K562 (cell line): Measurements from ENCODE around the gene TNIK. TPM values are rescaled to one million over a fixed set of nuclear protein-coding genes. Genes with fewer than 3 reads are reported as not detected.

Source experiments
- BRD4 ChIP-seq: fragments of 200-600 bp; sonication (generic); IDR thresholded peaks from 2 replicates; pipeline ENCODE4 v1.6.1; 2017; ENCODE audit warnings: inconsistent platforms
- CEBPG ChIP-seq, 3 experiments: fragments of 200-800 bp in 1 of 3; sonication (Bioruptor generic) in 1 of 3; sonication (generic) in 1 of 3; formaldehyde crosslinking in 1 of 3; IDR thresholded peaks in 2 of 3; conservative IDR thresholded peaks in 1 of 3; 2 replicates each; pipeline versions ENCODE4 v1.6.1 to v1.8.0; 2016 to 2022; ENCODE audit warnings: missing compliant biosample characterization in 2 of 3, missing genetic modification characterization in 2 of 3, mild to moderate bottlenecking in 1 of 3, missing genetic modification reagents in 1 of 3
- CGGBP1 ChIP-seq: fragments of 250-450 bp; sonication (Bioruptor Pico); IDR thresholded peaks from 2 replicates; pipeline ENCODE4 v1.9.0; 2021; ENCODE audit warnings: mild to moderate bottlenecking
- COPS2 ChIP-seq: fragments of 450-650 bp; conservative IDR thresholded peaks from 2 replicates; pipeline ENCODE4 v1.6.1; 2016; ENCODE audit warnings: mild to moderate bottlenecking, moderate library complexity
- ETV6 ChIP-seq, 3 experiments: fragments of 150-350 bp in 1 of 3; sonication (generic) in 1 of 3; formaldehyde crosslinking in 1 of 3; IDR thresholded peaks; 2 replicates each; pipeline versions ENCODE4 v1.6.1 to v1.8.0; 2014 to 2022; ENCODE audit warnings: borderline replicate concordance in 2 of 3, low read depth in 2 of 3, antibody characterized with exemption in 1 of 3, low read length in 1 of 3, mild to moderate bottlenecking in 1 of 3, missing genetic modification reagents in 1 of 3
- FOXP4 ChIP-seq: sonication (generic); formaldehyde crosslinking; IDR thresholded peaks from 2 replicates; pipeline ENCODE4 v1.8.0; 2022; ENCODE audit warnings: mild to moderate bottlenecking, missing genetic modification reagents, borderline replicate concordance
- HDAC1 ChIP-seq, 2 experiments: fragments of 450-650 bp; IDR thresholded peaks; 2 replicates each; pipeline ENCODE4 v1.6.1; 2016 to 2017; ENCODE audit warnings: inconsistent platforms in 1 of 2, mild to moderate bottlenecking in 1 of 2, moderate library complexity in 1 of 2
- KDM2B ChIP-seq: fragments of 250-450 bp; sonication (Bioruptor Pico); IDR thresholded peaks from 2 replicates; pipeline ENCODE4 v1.8.0; 2021; ENCODE audit warnings: mild to moderate bottlenecking, moderate library complexity
- MBD1 ChIP-seq: fragments of 250-450 bp; sonication (Bioruptor Pico); IDR thresholded peaks from 2 replicates; pipeline ENCODE4 v1.8.0; 2022; ENCODE audit warnings: inconsistent platforms
- NFE2 ChIP-seq: IDR thresholded peaks from 2 replicates; pipeline ENCODE4 v1.6.1; 2014; ENCODE audit warnings: antibody characterized with exemption, low read depth
- NFE2L1 ChIP-seq: fragments of 450-650 bp; IDR thresholded peaks from 2 replicates; pipeline ENCODE4 v1.6.1; 2016; ENCODE audit warnings: missing genetic modification characterization, low read depth, mild to moderate bottlenecking, missing compliant biosample characterization, moderate library complexity, borderline replicate concordance
- SIRT6 ChIP-seq: IDR thresholded peaks from one replicate; pipeline ENCODE4 v1.6.1; 2012; ENCODE audit warnings: low read depth, mild to moderate bottlenecking, control low read depth, inconsistent platforms, low read length, moderate library complexity
- SMC3 ChIP-seq: conservative IDR thresholded peaks from 2 replicates; pipeline ENCODE4 v1.6.1; 2011; ENCODE audit warnings: low read depth, low read length, improper control_type of control experiment; ENCODE audit not compliant: insufficient read depth
- SUPT5H ChIP-seq: fragments of 450-650 bp; IDR thresholded peaks from 2 replicates; pipeline ENCODE4 v1.6.1; 2016
- TCF3 ChIP-seq: sonication (generic); formaldehyde crosslinking; IDR thresholded peaks from 2 replicates; pipeline ENCODE4 v1.4.0; 2020; ENCODE audit warnings: mild to moderate bottlenecking, missing genetic modification reagents
- ZBTB2 ChIP-seq: fragments of 450-650 bp; IDR thresholded peaks from 2 replicates; pipeline ENCODE4 v1.6.1; 2016; ENCODE audit warnings: antibody characterized with exemption
- ZKSCAN1 ChIP-seq: fragments of 150-350 bp; IDR thresholded peaks from 2 replicates; pipeline ENCODE4 v1.6.1; 2016; ENCODE audit warnings: low read depth, low read length
- ZNF140 ChIP-seq: fragments of 250-450 bp; sonication (Bioruptor Pico); IDR thresholded peaks from 2 replicates; pipeline ENCODE4 v1.8.0; 2021; ENCODE audit warnings: moderate library complexity, mild to moderate bottlenecking, inconsistent platforms
- ZNF277 ChIP-seq: fragments of 250-450 bp; sonication (Bioruptor Pico); IDR thresholded peaks from 2 replicates; pipeline ENCODE4 v1.8.0; 2022; ENCODE audit warnings: inconsistent platforms, mild to moderate bottlenecking, moderate library complexity, borderline replicate concordance
- ZNF561 ChIP-seq: fragments of 450-650 bp; formaldehyde crosslinking; conservative IDR thresholded peaks from 2 replicates; pipeline ENCODE4 v1.4.0; 2020; ENCODE audit warnings: mild to moderate bottlenecking, moderate library complexity
- polyA plus RNA-seq, 8 experiments: library from polyadenylated mRNA; depleted of rRNA in 4 of 8; stranded (reverse) in 5 of 8; unstranded in 3 of 8; fragments of >200 nt; fragmentation: Nextera tagmentation in 2 of 8; fragmentation: Illumina TruSeq in 1 of 8; extraction: Ambion mirVana in 2 of 8; extraction: Trizol in 1 of 8; gene quantifications; 2 replicates each; pipeline versions ENCODE4 v1.2.1 to v1.2.3, GENCODE V29; 2011 to 2014; ENCODE audit warnings: inconsistent platforms in 1 of 8, missing spikeins in 1 of 8
- total RNA-seq, 7 experiments: library from RNA; depleted of rRNA in 6 of 7; stranded (reverse); fragments of >200 nt in 6 of 7; fragmentation: Illumina TruSeq in 2 of 7; extraction: Trizol in 2 of 7; gene quantifications; 2 replicates each; pipeline versions ENCODE4 v1.2.1 to v1.2.3, GENCODE V29; 2011 to 2021; ENCODE audit warnings: low replicate concordance in 1 of 7

The TNIK gene
- total and polyA plus RNA-seq, 9 of the 15 experiments (the other 6 are each of a cell fraction or from before 2014, with no cell fraction given), result 6.6 to 39.0 (median 24.7) TPM

GRCh38 chr3:171192176-171192854 is 267.9 kb downstream of the TNIK start (continued):
- TF ChIP-seq ETV6 (IDR thresholded peaks at IDR 0.05; ENCODE audit: borderline replicate concordance in 1 of 2, low read depth in 2 of 2, low read length in 1 of 2) (peak in 1 of 2 experiments; percentile 62; a peak in 2 of 4 replicates), ETV6 (CRISPR knock-in tag; IDR thresholded peaks at IDR 0.05; ENCODE audit: borderline replicate concordance) (no peak), COPS2 (no peak), NFE2 (peak; percentile 53), SIRT6 (no peak), ZBTB2 (peak; percentile 78; the same call in 1 of the 2 replicates), FOXP4 (CRISPR knock-in tag) (no peak), BRD4 (no peak), ZNF277 (CRISPR knock-in tag) (no peak), TCF3 (CRISPR knock-in tag) (peak; percentile 95), MBD1 (CRISPR knock-in tag) (no peak), ZKSCAN1 (no peak), SUPT5H (no peak), HDAC1 (IDR thresholded peaks at IDR 0.05) (peak; percentile 33 to 87; a peak in 3 of 4 replicates), SMC3 (no peak), KDM2B (CRISPR knock-in tag) (no peak), CGGBP1 (CRISPR knock-in tag) (no peak), ZNF561 (no peak), CEBPG (CRISPR knock-in tag; IDR thresholded peaks at IDR 0.05) (no peak; the same call in 1 of the 2 replicates), CEBPG (tag; conservative IDR thresholded peaks at IDR 0.05 in 1 of 2, IDR thresholded peaks at IDR 0.05 in 1 of 2) (peak; percentile 80 to 91), ZNF140 (CRISPR knock-in tag) (no peak), NFE2L1 (no peak)
